ENCODE results near the gene RMDN3.

Gene RMDN3

GRCh38 chr15:40694688-40695468, 60.2 kb downstream of the RMDN3 start, which contains the start of gene RAD51:
Gene RAD51, plus strand, starts transcription at chr15:40695174. Its CDS starts 3,585 bp downstream, at chr15:40698759.
- DNase-seq (ENCODE audit: low read depth in 2 of 2), result peak; percentile 86 to 90

GRCh38 chr15:40693904-40694687, 61.0 kb downstream of the RMDN3 start:
- no peak for DNase-seq (ENCODE audit: low read depth in 2 of 2)

GRCh38 chr15:40691737-40692136, 63.3 kb downstream of the RMDN3 start:
- DNase-seq (ENCODE audit: low read depth in 2 of 2), result no peak

GRCh38 chr15:40688932-40689799, 65.9 kb downstream of the RMDN3 start:
- no peak for DNase-seq (ENCODE audit: low read depth in 2 of 2)

All from activated CD4-positive, alpha-beta T cell treated with anti-CD3 and anti-CD28 coated beads for 24 hours (primary cell).